OCI-LY1 (cell line): ENCODE results near the gene CROCC.

ENCODE experiments used
- EZH2 ChIP-seq: fragments of 200-600 bp; sonication (generic), shearing (Covaris generic); IDR thresholded peaks from 2 replicates; pipeline ENCODE4 v1.8.0; 2017; ENCODE audit warnings: borderline replicate concordance, mixed run types, mild to moderate bottlenecking, antibody characterized with exemption, low read length, moderate library complexity, mixed read lengths
- TF ChIP-seq, protein P1 (sequence below): fragments of 200-600 bp; sonication (generic), shearing (Covaris generic); IDR thresholded peaks from 2 replicates; pipeline ENCODE4 v1.5.1; 2017; ENCODE audit warnings: mild to moderate bottlenecking, antibody characterized with exemption, low read length, moderate library complexity, mixed read lengths

DNA sequence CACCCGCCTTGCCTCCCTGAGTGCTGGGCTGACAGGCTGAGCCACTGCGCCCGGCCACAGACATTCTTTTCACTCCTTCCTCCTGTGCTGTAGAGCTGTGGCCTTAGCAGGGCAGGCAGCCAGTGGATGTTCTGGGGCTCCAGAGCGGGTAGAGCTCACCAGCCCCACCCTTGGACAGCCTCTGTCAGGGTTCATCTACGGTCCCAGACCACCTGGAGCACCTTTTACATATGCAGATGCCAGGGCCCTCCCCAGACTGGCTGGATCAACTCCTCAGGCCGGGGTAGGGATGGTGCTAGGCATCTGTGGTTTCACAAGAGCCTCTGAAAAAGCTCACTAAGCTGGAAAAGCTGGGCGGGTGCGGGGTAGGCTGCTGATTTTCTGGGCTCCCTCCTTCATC lies 85.4 kb downstream of the CROCC start:
- TF ChIP-seq, protein P1, sequence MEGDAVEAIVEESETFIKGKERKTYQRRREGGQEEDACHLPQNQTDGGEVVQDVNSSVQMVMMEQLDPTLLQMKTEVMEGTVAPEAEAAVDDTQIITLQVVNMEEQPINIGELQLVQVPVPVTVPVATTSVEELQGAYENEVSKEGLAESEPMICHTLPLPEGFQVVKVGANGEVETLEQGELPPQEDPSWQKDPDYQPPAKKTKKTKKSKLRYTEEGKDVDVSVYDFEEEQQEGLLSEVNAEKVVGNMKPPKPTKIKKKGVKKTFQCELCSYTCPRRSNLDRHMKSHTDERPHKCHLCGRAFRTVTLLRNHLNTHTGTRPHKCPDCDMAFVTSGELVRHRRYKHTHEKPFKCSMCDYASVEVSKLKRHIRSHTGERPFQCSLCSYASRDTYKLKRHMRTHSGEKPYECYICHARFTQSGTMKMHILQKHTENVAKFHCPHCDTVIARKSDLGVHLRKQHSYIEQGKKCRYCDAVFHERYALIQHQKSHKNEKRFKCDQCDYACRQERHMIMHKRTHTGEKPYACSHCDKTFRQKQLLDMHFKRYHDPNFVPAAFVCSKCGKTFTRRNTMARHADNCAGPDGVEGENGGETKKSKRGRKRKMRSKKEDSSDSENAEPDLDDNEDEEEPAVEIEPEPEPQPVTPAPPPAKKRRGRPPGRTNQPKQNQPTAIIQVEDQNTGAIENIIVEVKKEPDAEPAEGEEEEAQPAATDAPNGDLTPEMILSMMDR: no peak
- TF ChIP-seq EZH2: no peak
